ENCODE data around the gene SASH1.

Gene SASH1

DNA sequence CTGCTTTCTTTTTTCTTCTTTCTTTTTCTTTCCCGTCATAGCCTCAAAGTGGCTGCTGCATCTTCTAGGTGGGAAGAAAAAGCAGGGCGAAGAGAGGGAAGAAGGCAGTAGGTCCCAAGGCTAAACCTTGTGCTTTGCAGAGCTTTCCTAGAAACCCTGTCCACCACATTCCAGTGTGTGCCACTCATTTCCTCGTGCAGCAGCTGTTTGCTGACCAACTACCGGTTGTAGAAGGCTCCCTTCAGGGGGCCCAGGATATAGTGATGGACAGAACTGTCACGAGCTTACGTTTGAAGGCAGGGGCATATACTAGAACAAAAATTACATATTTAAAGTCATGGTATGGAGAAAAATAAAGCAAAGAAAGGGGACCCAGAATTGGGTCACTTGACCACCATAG lies 103.0 kb downstream of the SASH1 start:
- Histone ChIP-seq H4K20me1 (ENCODE audit: insufficient read depth, low read length) (no peaks in the 10 kb centered on the region), H3K9me3 (ENCODE audit: insufficient read depth, low read length, severe bottlenecking) (no peaks in the 10 kb centered on the region), H2AFZ (ENCODE audit: low read depth, low read length) (no peak overlapping the region), H3K27me3 (ENCODE audit: insufficient read depth, low read length, poor library complexity) (peaks cover 9% of the 10 kb centered on the region), H3K36me3 (ENCODE audit: insufficient read depth, low read length) (no peaks in the 10 kb centered on the region), H3K4me1 (ENCODE audit: insufficient read depth, low read length) (no peaks in the 10 kb centered on the region), H3K4me2 (ENCODE audit: insufficient read depth, low read length) (no peak overlapping the region), H3K79me2 (ENCODE audit: insufficient read depth, low read length) (no peaks in the 10 kb centered on the region), H3K27ac (ENCODE audit: low read length) (no peak overlapping the region), H3K9ac (ENCODE audit: low read depth, low read length) (no peak overlapping the region), H3K4me3 (ENCODE audit: low read depth in 1 of 2, low read length in 2 of 2) (no peak overlapping the region)
- DNase-seq (no peak), ATAC-seq (ENCODE audit: insufficient read depth, low read depth) (no peak)
- TF ChIP-seq EZH2 (IDR thresholded peaks at IDR 0.05; ENCODE audit: borderline replicate concordance, low read depth, low read length, severe bottlenecking), result no peak
- TF ChIP-seq, protein P1, sequence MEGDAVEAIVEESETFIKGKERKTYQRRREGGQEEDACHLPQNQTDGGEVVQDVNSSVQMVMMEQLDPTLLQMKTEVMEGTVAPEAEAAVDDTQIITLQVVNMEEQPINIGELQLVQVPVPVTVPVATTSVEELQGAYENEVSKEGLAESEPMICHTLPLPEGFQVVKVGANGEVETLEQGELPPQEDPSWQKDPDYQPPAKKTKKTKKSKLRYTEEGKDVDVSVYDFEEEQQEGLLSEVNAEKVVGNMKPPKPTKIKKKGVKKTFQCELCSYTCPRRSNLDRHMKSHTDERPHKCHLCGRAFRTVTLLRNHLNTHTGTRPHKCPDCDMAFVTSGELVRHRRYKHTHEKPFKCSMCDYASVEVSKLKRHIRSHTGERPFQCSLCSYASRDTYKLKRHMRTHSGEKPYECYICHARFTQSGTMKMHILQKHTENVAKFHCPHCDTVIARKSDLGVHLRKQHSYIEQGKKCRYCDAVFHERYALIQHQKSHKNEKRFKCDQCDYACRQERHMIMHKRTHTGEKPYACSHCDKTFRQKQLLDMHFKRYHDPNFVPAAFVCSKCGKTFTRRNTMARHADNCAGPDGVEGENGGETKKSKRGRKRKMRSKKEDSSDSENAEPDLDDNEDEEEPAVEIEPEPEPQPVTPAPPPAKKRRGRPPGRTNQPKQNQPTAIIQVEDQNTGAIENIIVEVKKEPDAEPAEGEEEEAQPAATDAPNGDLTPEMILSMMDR (IDR thresholded peaks at IDR 0.05; ENCODE audit: borderline replicate concordance, extremely low read depth, low read length, poor library complexity, severe bottlenecking), result no peak

DNA sequence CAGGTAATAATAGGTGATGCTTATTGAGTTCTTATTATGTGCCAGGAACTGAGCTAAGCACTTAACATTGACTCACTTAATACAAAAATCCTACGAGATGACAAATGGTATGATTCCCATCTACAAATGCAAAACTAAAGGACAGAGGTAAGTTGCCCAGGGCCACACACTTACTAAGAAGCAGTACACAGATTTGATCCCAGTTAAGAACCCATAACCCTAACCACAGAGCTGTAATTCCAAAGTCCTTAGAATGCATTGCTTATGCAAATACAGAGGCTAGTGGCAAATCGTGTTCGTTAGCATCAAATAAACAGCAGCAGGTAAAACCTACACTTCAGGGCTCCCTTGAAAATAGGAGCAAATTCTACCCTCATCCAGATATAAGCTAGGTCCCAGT lies 104.0 kb downstream of the SASH1 start:
- H2AFZ ChIP-seq (ENCODE audit: low read depth, low read length), result no peak overlapping the region
- no peaks in the 10 kb centered on the region for H4K20me1 ChIP-seq (ENCODE audit: insufficient read depth, low read length)
- peaks cover 9% of the 10 kb centered on the region for H3K27me3 ChIP-seq (ENCODE audit: insufficient read depth, low read length, poor library complexity)
- no peak overlapping the region for H3K27ac ChIP-seq (ENCODE audit: low read length)
- H3K9me3 ChIP-seq (ENCODE audit: insufficient read depth, low read length, severe bottlenecking), result no peaks in the 10 kb centered on the region
- no peak for TF ChIP-seq EZH2 (IDR thresholded peaks at IDR 0.05; ENCODE audit: borderline replicate concordance, low read depth, low read length, severe bottlenecking)
- no peak overlapping the region for H3K9ac ChIP-seq (ENCODE audit: low read depth, low read length)
- no peak overlapping the region for H3K4me3 ChIP-seq (ENCODE audit: low read depth in 1 of 2, low read length in 2 of 2)
- no peaks in the 10 kb centered on the region for H3K4me1 ChIP-seq (ENCODE audit: insufficient read depth, low read length)
- no peaks in the 10 kb centered on the region for H3K79me2 ChIP-seq (ENCODE audit: insufficient read depth, low read length)
- H3K4me2 ChIP-seq (ENCODE audit: insufficient read depth, low read length), result no peak overlapping the region
- H3K36me3 ChIP-seq (ENCODE audit: insufficient read depth, low read length), result no peaks in the 10 kb centered on the region
- DNase-seq, result no peak
- no peak for ATAC-seq (ENCODE audit: insufficient read depth, low read depth)

DNA sequence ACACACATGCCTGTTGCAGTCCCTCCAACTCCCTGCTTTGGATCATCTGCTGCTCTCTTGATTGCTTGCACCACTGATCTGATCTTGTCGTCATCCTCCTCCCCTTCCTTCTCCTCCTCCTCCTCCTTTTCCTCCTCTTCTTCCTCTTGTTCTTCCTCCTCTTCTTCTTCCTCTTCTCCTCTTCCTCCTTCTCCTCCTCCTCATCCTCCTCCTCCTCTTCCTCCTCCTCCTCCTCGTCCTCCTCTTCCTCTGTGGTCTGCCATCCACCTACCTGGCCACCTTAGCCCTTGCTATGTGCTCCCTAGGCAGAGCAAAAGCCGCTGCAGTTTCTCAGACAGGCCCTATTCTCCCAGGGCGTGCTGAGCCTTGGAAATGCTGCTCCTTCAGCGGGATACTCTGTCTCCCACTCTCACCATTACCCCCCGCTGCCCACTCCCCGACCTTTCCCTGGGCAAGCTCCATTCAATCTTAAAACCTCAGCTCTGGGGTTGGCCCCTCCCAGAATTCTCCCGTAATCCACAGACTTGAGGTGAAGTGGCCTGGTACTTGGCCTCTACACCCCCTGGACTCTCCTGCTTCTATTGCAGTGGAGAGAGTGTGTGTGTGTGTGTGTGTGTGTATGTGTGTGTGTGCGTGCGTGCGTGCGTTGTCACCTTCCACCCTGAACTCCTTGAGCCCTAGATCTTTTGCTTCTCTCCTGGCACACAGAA lies 105.0 kb downstream of the SASH1 start:
- DNase-seq, result no peak
- H3K79me2 ChIP-seq (ENCODE audit: insufficient read depth, low read length), result no peaks in the 10 kb centered on the region

GRCh38 chr6:148448369-148449012 lies 105.9 kb downstream of the SASH1 start:
- ATAC-seq (ENCODE audit: insufficient read depth, low read depth), result no peak
- Histone ChIP-seq H3K4me3 (ENCODE audit: low read depth in 1 of 2, low read length in 2 of 2) (no peak overlapping the region), H3K27ac (ENCODE audit: low read length) (no peak overlapping the region), H2AFZ (ENCODE audit: low read depth, low read length) (no peak overlapping the region), H3K79me2 (ENCODE audit: insufficient read depth, low read length) (no peaks in the 10 kb centered on the region), H3K27me3 (ENCODE audit: insufficient read depth, low read length, poor library complexity) (peaks cover 12% of the 10 kb centered on the region), H3K9ac (ENCODE audit: low read depth, low read length) (no peak overlapping the region), H3K9me3 (ENCODE audit: insufficient read depth, low read length, severe bottlenecking) (no peaks in the 10 kb centered on the region), H4K20me1 (ENCODE audit: insufficient read depth, low read length) (peaks cover 3% of the 10 kb centered on the region; the same call in 1 of the 2 replicates), H3K4me2 (ENCODE audit: insufficient read depth, low read length) (no peak overlapping the region), H3K36me3 (ENCODE audit: insufficient read depth, low read length) (no peaks in the 10 kb centered on the region), H3K4me1 (ENCODE audit: insufficient read depth, low read length) (no peaks in the 10 kb centered on the region)
- TF ChIP-seq EZH2 (IDR thresholded peaks at IDR 0.05; ENCODE audit: borderline replicate concordance, low read depth, low read length, severe bottlenecking), result no peak
- TF ChIP-seq, protein P1 (IDR thresholded peaks at IDR 0.05; ENCODE audit: borderline replicate concordance, extremely low read depth, low read length, poor library complexity, severe bottlenecking), result no peak
- DNase-seq, result no peak

More for the DNA sequence above, 105.0 kb downstream of the SASH1 start:
- ATAC-seq (ENCODE audit: insufficient read depth, low read depth), result no peak
- Histone ChIP-seq H3K4me2 (ENCODE audit: insufficient read depth, low read length) (no peak overlapping the region), H3K27me3 (ENCODE audit: insufficient read depth, low read length, poor library complexity) (peaks cover 9% of the 10 kb centered on the region), H3K27ac (ENCODE audit: low read length) (no peak overlapping the region), H3K9ac (ENCODE audit: low read depth, low read length) (no peak overlapping the region), H2AFZ (ENCODE audit: low read depth, low read length) (no peak overlapping the region), H3K36me3 (ENCODE audit: insufficient read depth, low read length) (no peaks in the 10 kb centered on the region), H4K20me1 (ENCODE audit: insufficient read depth, low read length) (0 out of 2 replicates have a peak, but pooled peaks cover under 1% of the 10 kb centered on the region), H3K9me3 (ENCODE audit: insufficient read depth, low read length, severe bottlenecking) (no peaks in the 10 kb centered on the region), H3K4me3 (ENCODE audit: low read depth in 1 of 2, low read length in 2 of 2) (no peak overlapping the region), H3K4me1 (ENCODE audit: insufficient read depth, low read length) (no peaks in the 10 kb centered on the region)
- TF ChIP-seq, protein P1 (IDR thresholded peaks at IDR 0.05; ENCODE audit: borderline replicate concordance, extremely low read depth, low read length, poor library complexity, severe bottlenecking), result no peak
- no peak for TF ChIP-seq EZH2 (IDR thresholded peaks at IDR 0.05; ENCODE audit: borderline replicate concordance, low read depth, low read length, severe bottlenecking)
